HFFc6 (cell line): Measurements from ENCODE around the gene PCDHB3. TPM values are rescaled to one million over a fixed set of nuclear protein-coding genes. Genes with fewer than 3 reads are reported as not detected.
A peak's percentile ranks its signal among the peaks of the same experiment; 100 is the strongest.
"Not testable (repeated sequence)": the region's sequence is repeated elsewhere in the genome, so short reads cannot be mapped to it uniquely, and the experiment has no call there.

Experiments used
- DNase-seq: peaks from one replicate; pipeline ENCODE4 v3.0.0-alpha.2; 2018
- H3K27ac Mint-ChIP-seq: 2 replicates; pipeline ENCODE4 v1.8.0; 2020; ENCODE audit warnings: mild to moderate bottlenecking, mixed read lengths
- H3K27me3 Mint-ChIP-seq: 2 replicates; pipeline ENCODE4 v1.8.0; 2021; ENCODE audit warnings: mild to moderate bottlenecking, moderate library complexity, mixed read lengths; ENCODE audit not compliant: insufficient read depth
- H3K36me3 Mint-ChIP-seq: 2 replicates; pipeline ENCODE4 v1.8.0; 2021; ENCODE audit warnings: low read depth, mixed read lengths
- H3K4me1 Mint-ChIP-seq: 2 replicates; pipeline ENCODE4 v1.8.0; 2020; ENCODE audit warnings: low read depth, mixed read lengths
- H3K4me3 Mint-ChIP-seq: 2 replicates; pipeline ENCODE4 v1.8.0; 2020; ENCODE audit warnings: mild to moderate bottlenecking, moderate library complexity, mixed read lengths
- H3K9me3 Mint-ChIP-seq: 2 replicates; pipeline ENCODE4 v1.8.0; 2020; ENCODE audit warnings: mild to moderate bottlenecking, mixed read lengths
- CTCF ChIP-seq: fragments of 200-600 bp; sonication (generic); IDR thresholded peaks from 2 replicates; pipeline ENCODE4 v1.5.0; 2021; ENCODE audit warnings: antibody characterized with exemption, mild to moderate bottlenecking
- total RNA-seq, 6 experiments: library from RNA; stranded (reverse); fragmentation: NEBNext Ultra II Directional; extraction: Animal tissue kit (Norgen Biotek cat#: 25700); gene quantifications; 2 replicates in 1 of 6; 3 replicates in 5 of 6; pipeline ENCODE4 v1.2.3, GENCODE V29; 2021

Gene PCDHB3
- total RNA-seq, 6 experiments from 2014 or later: 0.20 to 0.36 (median 0.30) TPM

DNA sequence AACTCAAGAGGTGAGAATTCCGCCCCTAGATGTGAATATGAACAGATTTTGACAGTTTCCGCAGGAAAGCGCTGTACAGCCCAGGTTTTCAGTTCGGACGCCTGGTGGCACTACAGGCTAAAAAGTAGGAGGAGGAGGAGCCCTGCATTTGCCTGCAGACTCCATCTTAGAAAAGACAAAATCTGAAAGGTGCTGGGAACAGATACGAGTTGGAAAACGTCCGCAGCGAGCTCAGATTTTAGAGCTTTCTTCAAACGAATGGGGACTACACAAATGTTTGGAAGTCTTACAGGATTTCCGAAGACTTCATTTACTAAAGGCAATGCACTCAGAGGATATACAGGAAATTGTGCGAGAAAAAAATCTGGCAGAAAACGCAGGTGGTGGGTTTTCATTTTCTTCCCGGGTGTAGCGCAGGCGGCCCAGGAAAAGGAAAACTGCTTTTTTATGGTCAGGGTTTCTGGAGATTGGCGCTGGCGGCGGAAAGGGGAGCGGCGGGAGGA, 15.7 kb upstream of the PCDHB3 start:
- peak; percentile 77 for TF ChIP-seq CTCF
- Mint-ChIP-seq H3K36me3 (no peaks in the 10 kb centered on the region), H3K9me3 (no peaks in the 10 kb centered on the region), H3K4me3 (peak overlapping the region; percentile 95), H3K4me1 (peaks cover 19% of the 10 kb centered on the region), H3K27me3 (peaks cover 3% of the 10 kb centered on the region; the same call in 1 of the 2 replicates), H3K27ac (peak overlapping the region; percentile 85)
- DNase-seq: peak; percentile 71

DNA sequence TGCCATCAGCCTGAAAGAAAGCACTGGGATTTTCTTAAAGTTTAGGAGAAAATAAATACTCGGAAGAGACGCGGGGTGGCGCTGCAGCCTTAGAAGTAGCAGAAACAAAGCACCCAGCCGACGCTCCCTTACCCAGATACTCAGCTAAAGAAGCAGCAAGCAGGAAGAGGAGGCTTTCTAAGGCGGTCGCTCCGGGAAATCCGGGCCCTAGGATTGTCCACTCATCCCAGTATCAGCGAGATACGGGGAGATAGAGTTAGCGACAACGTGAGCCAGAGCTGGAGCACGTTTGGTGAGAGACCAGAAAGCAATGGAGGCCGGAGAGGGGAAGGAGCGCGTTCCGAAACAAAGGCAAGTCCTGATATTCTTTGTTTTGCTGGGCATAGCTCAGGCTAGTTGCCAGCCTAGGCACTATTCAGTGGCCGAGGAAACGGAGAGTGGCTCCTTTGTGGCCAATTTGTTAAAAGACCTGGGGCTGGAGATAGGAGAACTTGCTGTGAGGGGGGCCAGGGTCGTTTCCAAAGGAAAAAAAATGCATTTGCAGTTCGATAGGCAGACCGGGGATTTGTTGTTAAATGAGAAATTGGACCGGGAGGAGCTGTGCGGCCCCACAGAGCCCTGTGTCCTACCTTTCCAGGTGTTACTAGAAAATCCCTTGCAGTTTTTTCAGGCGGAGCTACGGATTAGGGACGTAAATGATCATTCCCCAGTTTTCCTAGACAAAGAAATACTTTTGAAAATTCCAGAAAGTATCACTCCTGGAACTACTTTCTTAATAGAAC, 5.6 kb upstream of the PCDHB3 start, which contains the start of gene PCDHB2:
Gene PCDHB2, plus strand, starts transcription at position 135 of the 782 bp plus-strand sequence. Its CDS starts 176 bp downstream, at position 311.
- Mint-ChIP-seq H3K4me3 (peak within 1 kb of the TSS; percentile 94), H3K27me3 (peaks cover 4% of the 10 kb centered on the region), H3K9me3 (peaks cover 10% of the 10 kb centered on the region), H3K27ac (peak within 1 kb of the TSS; percentile 77), H3K4me1 (peaks cover 17% of the 10 kb centered on the region; the same call in 1 of the 2 replicates), H3K36me3 (peaks cover 12% of the 10 kb centered on the region)
- DNase-seq: peak; percentile 69
- TF ChIP-seq CTCF: peak; percentile 85

DNA sequence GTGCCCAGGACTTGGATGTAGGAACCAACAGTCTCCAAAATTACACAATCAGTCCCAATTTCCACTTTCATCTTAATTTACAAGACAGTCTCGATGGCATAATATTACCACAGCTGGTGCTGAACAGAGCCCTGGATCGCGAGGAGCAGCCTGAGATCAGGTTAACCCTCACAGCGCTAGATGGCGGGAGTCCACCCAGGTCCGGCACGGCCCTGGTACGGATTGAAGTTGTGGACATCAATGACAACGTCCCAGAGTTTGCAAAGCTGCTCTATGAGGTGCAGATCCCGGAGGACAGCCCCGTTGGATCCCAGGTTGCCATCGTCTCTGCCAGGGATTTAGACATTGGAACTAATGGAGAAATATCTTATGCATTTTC, 5.0 kb upstream of the PCDHB3 start:
- Mint-ChIP-seq H3K36me3 (peaks cover 13% of the 10 kb centered on the region), H3K27ac (no peak overlapping the region)

DNA sequence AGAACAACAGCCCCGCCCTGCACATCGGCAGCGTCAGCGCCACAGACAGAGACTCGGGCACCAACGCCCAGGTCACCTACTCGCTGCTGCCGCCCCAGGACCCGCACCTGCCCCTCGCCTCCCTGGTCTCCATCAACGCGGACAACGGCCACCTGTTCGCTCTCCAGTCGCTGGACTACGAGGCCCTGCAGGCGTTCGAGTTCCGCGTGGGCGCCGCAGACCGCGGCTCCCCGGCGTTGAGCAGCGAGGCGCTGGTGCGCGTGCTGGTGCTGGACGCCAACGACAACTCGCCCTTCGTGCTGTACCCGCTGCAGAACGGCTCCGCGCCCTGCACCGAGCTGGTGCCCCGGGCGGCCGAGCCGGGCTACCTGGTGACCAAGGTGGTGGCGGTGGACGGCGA, 4.1 kb upstream of the PCDHB3 start:
- H3K9me3 Mint-ChIP-seq: peaks cover 18% of the 10 kb centered on the region
- DNase-seq, H3K27me3 Mint-ChIP-seq, H3K27ac Mint-ChIP-seq, H3K4me3 Mint-ChIP-seq: not testable (repeated sequence)
- peaks cover 17% of the 10 kb centered on the region for H3K36me3 Mint-ChIP-seq
- H3K4me1 Mint-ChIP-seq: peaks cover 27% of the 10 kb centered on the region

More for the DNA sequence above, 5.0 kb upstream of the PCDHB3 start:
- Mint-ChIP-seq H3K9me3 (peaks cover 10% of the 10 kb centered on the region), H3K4me1 (peaks cover 21% of the 10 kb centered on the region), H3K4me3 (peak overlapping the region; percentile 94), H3K27me3 (peaks cover 4% of the 10 kb centered on the region)
- TF ChIP-seq CTCF: no peak
- DNase-seq: no peak

DNA sequence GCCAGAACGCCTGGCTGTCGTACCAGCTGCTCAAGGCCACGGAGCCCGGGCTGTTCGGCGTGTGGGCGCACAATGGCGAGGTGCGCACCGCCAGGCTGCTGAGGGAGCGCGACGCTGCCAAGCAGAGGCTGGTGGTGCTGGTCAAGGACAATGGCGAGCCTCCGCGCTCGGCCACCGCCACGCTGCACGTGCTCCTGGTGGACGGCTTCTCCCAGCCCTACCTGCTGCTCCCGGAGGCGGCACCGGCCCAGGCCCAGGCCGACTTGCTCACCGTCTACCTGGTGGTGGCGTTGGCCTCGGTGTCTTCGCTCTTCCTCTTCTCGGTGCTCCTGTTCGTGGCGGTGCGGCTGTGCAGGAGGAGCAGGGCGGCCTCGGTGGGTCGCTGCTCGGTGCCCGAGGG, 3.7 kb upstream of the PCDHB3 start:
- Mint-ChIP-seq H3K9me3 (peaks cover 22% of the 10 kb centered on the region), H3K4me1 (peaks cover 27% of the 10 kb centered on the region), H3K36me3 (peaks cover 17% of the 10 kb centered on the region)
- DNase-seq, H3K4me3 Mint-ChIP-seq, H3K27me3 Mint-ChIP-seq, H3K27ac Mint-ChIP-seq: not testable (repeated sequence)

GRCh38 chr5:141101059-141101458, 786 bp downstream of the PCDHB3 start:
- Mint-ChIP-seq H3K9me3 (peaks cover 24% of the 10 kb centered on the region), H3K4me3 (peak overlapping the region; percentile 81; the same call in 1 of the 2 replicates), H3K36me3 (peaks cover 5% of the 10 kb centered on the region), H3K4me1 (peaks cover 10% of the 10 kb centered on the region), H3K27ac (no peak overlapping the region), H3K27me3 (peaks cover 2% of the 10 kb centered on the region; the same call in 1 of the 2 replicates)
- TF ChIP-seq CTCF: no peak
- DNase-seq: no peak

GRCh38 chr5:141102070-141102469, 1.8 kb downstream of the PCDHB3 start:
- not testable (repeated sequence) for H3K27ac Mint-ChIP-seq, DNase-seq, H3K27me3 Mint-ChIP-seq, H3K4me1 Mint-ChIP-seq, H3K4me3 Mint-ChIP-seq, H3K36me3 Mint-ChIP-seq
- peaks cover 24% of the 10 kb centered on the region for H3K9me3 Mint-ChIP-seq

DNA sequence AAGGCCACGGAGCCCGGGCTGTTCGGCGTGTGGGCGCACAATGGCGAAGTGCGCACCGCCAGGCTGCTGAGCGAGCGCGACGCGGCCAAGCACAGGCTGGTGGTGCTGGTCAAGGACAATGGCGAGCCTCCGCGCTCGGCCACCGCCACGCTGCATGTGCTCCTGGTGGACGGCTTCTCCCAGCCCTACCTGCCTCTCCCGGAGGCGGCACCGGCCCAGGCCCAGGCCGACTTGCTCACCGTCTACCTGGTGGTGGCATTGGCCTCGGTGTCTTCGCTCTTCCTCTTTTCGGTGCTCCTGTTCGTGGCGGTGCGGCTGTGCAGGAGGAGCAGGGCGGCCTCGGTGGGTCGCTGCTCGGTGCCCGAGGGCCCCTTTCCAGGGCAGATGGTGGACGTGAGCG, 2.2 kb downstream of the PCDHB3 start:
- H3K27ac Mint-ChIP-seq, H3K4me1 Mint-ChIP-seq, DNase-seq, H3K4me3 Mint-ChIP-seq, H3K36me3 Mint-ChIP-seq, H3K27me3 Mint-ChIP-seq: not testable (repeated sequence)
- peaks cover 24% of the 10 kb centered on the region for H3K9me3 Mint-ChIP-seq
